Measurements from ENCODE around the gene PARS2.
A peak's percentile ranks its signal among the peaks of the same experiment; 100 is the strongest.

Gene PARS2

DNA sequence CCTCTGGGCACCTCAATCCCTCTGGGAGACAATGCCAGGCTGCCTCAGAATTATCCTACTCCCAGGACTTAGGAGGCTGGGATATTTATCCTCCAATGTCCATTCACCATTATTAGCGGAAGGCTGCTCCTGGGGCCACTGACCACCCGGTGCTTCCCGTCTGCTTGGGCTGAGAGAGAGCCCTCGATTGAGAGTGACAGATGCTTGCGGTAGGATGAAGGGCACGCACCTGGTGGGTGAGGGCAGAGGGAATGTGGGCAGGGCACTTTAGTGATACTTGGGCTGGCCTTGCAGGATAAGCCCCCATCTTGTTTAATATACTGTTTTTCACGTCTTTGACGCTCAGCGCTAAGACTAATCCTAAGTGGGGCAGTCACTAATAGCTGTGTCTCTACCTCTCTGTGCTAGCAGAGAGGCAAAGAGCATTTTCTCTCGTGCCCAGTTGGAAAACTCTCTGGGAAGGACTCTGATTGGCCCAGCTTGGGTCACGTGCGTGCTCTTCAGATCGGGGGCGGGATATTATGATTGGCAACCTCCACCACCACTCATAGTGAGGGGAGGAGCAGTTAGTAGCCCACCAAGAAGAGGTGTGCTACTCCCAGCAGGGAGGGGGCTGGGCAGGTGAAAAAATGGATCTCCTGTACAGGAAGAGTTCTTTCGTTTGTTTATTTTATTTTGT lies 10.6 kb upstream of the PARS2 start:
- TF ChIP-seq, protein P1, sequence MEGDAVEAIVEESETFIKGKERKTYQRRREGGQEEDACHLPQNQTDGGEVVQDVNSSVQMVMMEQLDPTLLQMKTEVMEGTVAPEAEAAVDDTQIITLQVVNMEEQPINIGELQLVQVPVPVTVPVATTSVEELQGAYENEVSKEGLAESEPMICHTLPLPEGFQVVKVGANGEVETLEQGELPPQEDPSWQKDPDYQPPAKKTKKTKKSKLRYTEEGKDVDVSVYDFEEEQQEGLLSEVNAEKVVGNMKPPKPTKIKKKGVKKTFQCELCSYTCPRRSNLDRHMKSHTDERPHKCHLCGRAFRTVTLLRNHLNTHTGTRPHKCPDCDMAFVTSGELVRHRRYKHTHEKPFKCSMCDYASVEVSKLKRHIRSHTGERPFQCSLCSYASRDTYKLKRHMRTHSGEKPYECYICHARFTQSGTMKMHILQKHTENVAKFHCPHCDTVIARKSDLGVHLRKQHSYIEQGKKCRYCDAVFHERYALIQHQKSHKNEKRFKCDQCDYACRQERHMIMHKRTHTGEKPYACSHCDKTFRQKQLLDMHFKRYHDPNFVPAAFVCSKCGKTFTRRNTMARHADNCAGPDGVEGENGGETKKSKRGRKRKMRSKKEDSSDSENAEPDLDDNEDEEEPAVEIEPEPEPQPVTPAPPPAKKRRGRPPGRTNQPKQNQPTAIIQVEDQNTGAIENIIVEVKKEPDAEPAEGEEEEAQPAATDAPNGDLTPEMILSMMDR (IDR thresholded peaks at IDR 0.05; ENCODE audit: control insufficient read depth, insufficient read depth, low read depth, low read length, missing control alignments): no peak
- no peak for DNase-seq (ENCODE audit: low read depth)
- no peak overlapping the region for H3K4me3 ChIP-seq (ENCODE audit: control insufficient read depth, low read depth, low read length)

DNA sequence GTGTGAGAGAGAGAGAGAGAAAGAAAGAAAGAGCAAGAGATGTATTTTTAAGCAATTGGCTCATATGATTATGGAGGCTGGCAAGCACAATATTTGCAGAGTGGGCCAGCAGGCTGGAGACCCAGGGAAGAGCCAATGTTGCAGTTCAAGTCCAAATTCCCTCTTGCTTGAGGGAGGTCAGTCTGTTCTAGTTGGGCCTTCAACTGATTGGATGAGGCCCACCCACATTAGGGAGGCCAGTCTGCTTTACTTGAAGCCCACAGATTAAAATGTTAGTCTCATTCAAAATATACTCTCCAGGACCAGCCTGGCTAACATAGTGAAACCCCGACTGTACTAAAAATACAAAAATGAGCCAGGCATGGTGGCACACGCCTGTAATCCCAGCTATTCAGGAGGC lies 8.6 kb upstream of the PARS2 start:
- DNase-seq (ENCODE audit: low read depth): no peak
- TF ChIP-seq, protein P1 (IDR thresholded peaks at IDR 0.05; ENCODE audit: control insufficient read depth, insufficient read depth, low read depth, low read length, missing control alignments): no peak

DNA sequence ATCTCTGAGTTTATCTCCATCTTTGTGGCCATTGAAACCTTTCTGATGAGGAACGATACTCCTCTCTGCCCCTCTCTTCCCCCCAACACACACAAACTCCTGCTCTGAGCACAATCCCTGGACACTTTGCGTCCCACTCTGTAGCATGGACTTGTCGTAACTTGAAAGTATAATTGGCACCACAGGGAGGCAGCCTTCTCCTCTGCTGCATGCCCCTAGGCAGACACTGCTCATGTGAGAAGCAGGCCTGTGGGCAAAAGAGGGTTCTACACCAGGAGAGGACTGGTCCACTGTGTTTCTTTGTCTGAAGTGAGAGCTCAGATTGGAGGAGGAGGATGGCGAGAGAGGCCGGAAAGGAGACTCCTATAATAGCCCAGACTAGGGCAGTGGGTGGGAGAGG lies 3.8 kb upstream of the PARS2 start:
- peak; percentile 2 for DNase-seq (ENCODE audit: low read depth)
- no peak overlapping the region for H3K4me3 ChIP-seq (ENCODE audit: control insufficient read depth, low read depth, low read length)
- TF ChIP-seq, protein P1 (IDR thresholded peaks at IDR 0.05; ENCODE audit: control insufficient read depth, insufficient read depth, low read depth, low read length, missing control alignments): peak; percentile 21

More for the DNA sequence above, 8.6 kb upstream of the PARS2 start:
- H3K4me3 ChIP-seq (ENCODE audit: control insufficient read depth, low read depth, low read length): no peak overlapping the region

DNA sequence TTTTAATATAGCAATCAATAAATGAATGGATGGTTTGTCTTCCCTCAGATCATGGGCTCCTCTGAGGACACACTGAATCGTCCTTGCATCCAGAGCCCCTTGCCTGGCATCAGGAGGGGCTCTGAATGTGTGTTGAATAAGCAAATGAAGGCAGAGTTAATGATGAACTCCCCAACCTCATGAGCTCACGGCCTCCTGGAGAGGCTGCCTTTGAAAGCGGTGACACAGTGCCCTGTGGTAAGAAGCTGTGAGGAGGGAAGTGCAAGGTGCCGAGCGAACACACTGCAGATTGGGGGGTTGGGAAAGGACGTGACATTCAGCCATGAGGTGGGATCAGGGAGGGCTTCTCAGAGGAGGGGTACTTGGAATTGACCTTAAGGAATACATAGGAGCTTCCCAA lies 3.2 kb upstream of the PARS2 start:
- H3K4me3 ChIP-seq (ENCODE audit: control insufficient read depth, low read depth, low read length): no peak overlapping the region
- TF ChIP-seq, protein P1 (IDR thresholded peaks at IDR 0.05; ENCODE audit: control insufficient read depth, insufficient read depth, low read depth, low read length, missing control alignments): no peak
- no peak for DNase-seq (ENCODE audit: low read depth)

DNA sequence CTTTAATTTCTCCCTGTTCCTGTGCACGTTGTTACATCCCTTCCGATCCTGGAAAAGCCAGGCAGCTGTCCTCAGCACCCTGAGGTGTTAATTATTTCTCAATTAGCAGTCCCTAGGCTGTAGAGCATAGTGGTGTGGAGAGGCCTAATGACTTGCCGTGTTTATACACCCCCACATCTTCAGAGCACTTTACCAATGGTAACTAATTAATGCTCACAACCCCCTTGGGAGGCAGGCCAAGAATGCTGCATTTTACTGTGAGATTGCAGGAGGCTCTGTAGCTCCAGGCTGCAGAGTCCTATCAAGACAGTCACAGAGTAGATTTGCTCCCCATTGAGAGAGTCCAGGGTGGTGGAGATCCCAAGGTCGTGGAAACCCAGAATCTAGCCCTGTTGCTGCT lies 2.4 kb upstream of the PARS2 start:
- DNase-seq (ENCODE audit: low read depth): no peak
- TF ChIP-seq, protein P1 (IDR thresholded peaks at IDR 0.05; ENCODE audit: control insufficient read depth, insufficient read depth, low read depth, low read length, missing control alignments): no peak
- H3K4me3 ChIP-seq (ENCODE audit: control insufficient read depth, low read depth, low read length): no peak overlapping the region

DNA sequence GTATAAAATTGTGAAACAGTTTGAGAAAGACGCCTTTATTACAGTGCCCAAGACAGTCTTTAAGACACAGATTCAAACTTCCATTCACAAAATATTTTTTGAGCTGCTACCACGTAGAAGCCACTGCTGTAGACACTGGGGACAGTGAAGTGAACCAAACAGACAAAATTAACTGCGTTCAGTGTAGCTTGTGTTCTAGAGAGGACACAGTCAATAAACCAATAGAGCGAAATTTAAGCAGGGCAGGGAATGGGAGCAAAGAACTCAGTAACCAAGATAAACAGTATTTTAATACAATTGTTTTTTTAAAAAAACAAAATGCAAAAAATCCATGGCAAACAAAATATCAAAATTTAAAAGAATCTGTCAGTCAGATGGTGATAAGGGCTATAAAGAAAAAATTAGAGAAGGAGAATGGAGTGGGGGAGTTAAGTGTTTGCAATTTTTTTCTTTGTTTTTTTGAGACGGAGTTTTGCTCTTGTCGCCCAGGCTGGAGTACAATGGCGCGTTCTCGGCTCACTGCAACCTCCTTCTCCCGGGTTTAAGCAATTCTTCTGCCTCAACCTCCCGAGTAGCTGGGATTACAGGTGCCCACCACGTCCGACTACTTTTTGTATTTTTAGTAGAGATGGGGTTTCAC lies 719 bp upstream of the PARS2 start:
- DNase-seq (ENCODE audit: low read depth): no peak
- peak overlapping the region; percentile 32 for H3K4me3 ChIP-seq (ENCODE audit: control insufficient read depth, low read depth, low read length)
- TF ChIP-seq, protein P1 (IDR thresholded peaks at IDR 0.05; ENCODE audit: control insufficient read depth, insufficient read depth, low read depth, low read length, missing control alignments): no peak
